HEK293 (cell line): ENCODE results near the gene MRPL44.

Experiments used
- CTCF ChIA-PET: fragments of 350-600 bp; formaldehyde crosslinking; extraction: SDS; loops from one replicate; lab custom pipeline; 2021; ENCODE audit warnings: antibody characterized with exemption; lab: Yijun Ruan, JAX
- POLR2A ChIA-PET: fragments of 300-600 bp; formaldehyde crosslinking; extraction: SDS; loops from one replicate; lab custom pipeline; 2020; ENCODE audit warnings: antibody characterized with exemption, inconsistent platforms; lab: Yijun Ruan, JAX
- H3K27ac ChIP-seq: fragments of 200-500 bp; sonication (Bioruptor generic); 2 replicates; pipeline ENCODE4 v1.5.1; 2014; ENCODE audit warnings: low read depth, low read length, control low read depth, inconsistent platforms; ENCODE audit errors: extremely low read depth
- H3K36me3 ChIP-seq, 2 experiments: fragments of 200-500 bp in 1 of 2; sonication (Bioruptor generic) in 1 of 2; 1 replicate in 1 of 2; 2 replicates in 1 of 2; pipeline ENCODE4 v1.5.1; 2014 to 2017; ENCODE audit warnings: inconsistent platforms in 2 of 2, low read length in 2 of 2; ENCODE audit not compliant: control insufficient read depth in 2 of 2, insufficient read depth in 1 of 2
- H3K4me1 ChIP-seq: fragments of 200-500 bp; sonication (Bioruptor generic); 2 replicates; pipeline ENCODE4 v1.5.1; 2014; ENCODE audit warnings: mild to moderate bottlenecking, low read length, inconsistent platforms; ENCODE audit not compliant: control insufficient read depth, insufficient read depth
- H3K4me3 ChIP-seq: 2 replicates; pipeline ENCODE4 v1.5.1; 2011; ENCODE audit warnings: low read depth, mild to moderate bottlenecking, control low read depth, low read length, moderate library complexity
- H3K9me3 ChIP-seq: fragments of 200-500 bp; sonication (Bioruptor generic); 2 replicates; pipeline ENCODE4 v1.5.1; 2014; ENCODE audit warnings: low read depth, low read length, inconsistent platforms; ENCODE audit not compliant: control insufficient read depth, insufficient read depth
- AEBP2 ChIP-seq: fragments of 450-650 bp; formaldehyde crosslinking; IDR thresholded peaks from 2 replicates; pipeline ENCODE4 v1.5.1; 2016; ENCODE audit warnings: missing biosample characterization, missing genetic modification characterization, borderline replicate concordance
- BCL11B ChIP-seq: fragments of 450-650 bp; formaldehyde crosslinking; IDR thresholded peaks from 2 replicates; pipeline ENCODE4 v1.5.1; 2016; ENCODE audit warnings: low read depth, missing biosample characterization, missing genetic modification characterization
- CTCF ChIP-seq: fragments of 450-650 bp; formaldehyde crosslinking; IDR thresholded peaks from 2 replicates; pipeline ENCODE4 v1.5.1; 2016; ENCODE audit warnings: missing biosample characterization, missing genetic modification characterization
- EGR2 ChIP-seq: fragments of 450-650 bp; formaldehyde crosslinking; IDR thresholded peaks from 2 replicates; pipeline ENCODE4 v1.5.1; 2016; ENCODE audit warnings: low read depth, missing biosample characterization, missing genetic modification characterization
- GFI1B ChIP-seq: fragments of 450-650 bp; formaldehyde crosslinking; IDR thresholded peaks from 2 replicates; pipeline ENCODE4 v1.5.1; 2016; ENCODE audit warnings: missing biosample characterization, missing genetic modification characterization
- ZBTB7A ChIP-seq: fragments of 450-650 bp; formaldehyde crosslinking; IDR thresholded peaks from 2 replicates; pipeline ENCODE4 v1.5.1; 2016; ENCODE audit warnings: low read depth, missing biosample characterization, missing genetic modification characterization
- ZFHX2 ChIP-seq: fragments of 450-650 bp; formaldehyde crosslinking; conservative IDR thresholded peaks from 2 replicates; pipeline ENCODE4 v1.5.1; 2016; ENCODE audit warnings: missing biosample characterization, missing genetic modification characterization
- ZFP69B ChIP-seq: fragments of 450-650 bp; formaldehyde crosslinking; IDR thresholded peaks from 2 replicates; pipeline ENCODE4 v1.5.1; 2016; ENCODE audit warnings: missing biosample characterization, missing genetic modification characterization
- ZNF121 ChIP-seq: fragments of 450-650 bp; formaldehyde crosslinking; IDR thresholded peaks from 2 replicates; pipeline ENCODE4 v1.5.1; 2016; ENCODE audit warnings: missing biosample characterization, missing genetic modification characterization
- ZNF155 ChIP-seq: fragments of 450-650 bp; formaldehyde crosslinking; IDR thresholded peaks from 2 replicates; pipeline ENCODE4 v1.5.1; 2016; ENCODE audit warnings: missing biosample characterization, missing genetic modification characterization
- ZNF169 ChIP-seq: fragments of 450-650 bp; formaldehyde crosslinking; IDR thresholded peaks from 2 replicates; pipeline ENCODE4 v1.5.1; 2016; ENCODE audit warnings: missing biosample characterization, missing genetic modification characterization
- ZNF335 ChIP-seq: fragments of 450-650 bp; formaldehyde crosslinking; conservative IDR thresholded peaks from 2 replicates; pipeline ENCODE4 v1.5.1; 2016; ENCODE audit warnings: missing biosample characterization, missing genetic modification characterization
- ZNF404 ChIP-seq: fragments of 450-650 bp; formaldehyde crosslinking; IDR thresholded peaks from 2 replicates; pipeline ENCODE4 v1.5.1; 2017; ENCODE audit warnings: missing biosample characterization, missing genetic modification characterization
- ZNF560 ChIP-seq: fragments of 450-650 bp; formaldehyde crosslinking; IDR thresholded peaks from 2 replicates; pipeline ENCODE4 v1.5.1; 2017; ENCODE audit warnings: missing biosample characterization, missing genetic modification characterization, borderline replicate concordance
- ZNF621 ChIP-seq: fragments of 450-650 bp; formaldehyde crosslinking; IDR thresholded peaks from 2 replicates; pipeline ENCODE4 v1.5.1; 2017; ENCODE audit warnings: missing biosample characterization, missing genetic modification characterization
- ZNF692 ChIP-seq: fragments of 450-650 bp; formaldehyde crosslinking; IDR thresholded peaks from 2 replicates; pipeline ENCODE4 v1.5.1; 2016; ENCODE audit warnings: missing biosample characterization, missing genetic modification characterization
- ZNF701 ChIP-seq: fragments of 450-650 bp; formaldehyde crosslinking; IDR thresholded peaks from 2 replicates; pipeline ENCODE4 v1.5.1; 2016; ENCODE audit warnings: missing biosample characterization, missing genetic modification characterization
- ZSCAN23 ChIP-seq: fragments of 450-650 bp; formaldehyde crosslinking; IDR thresholded peaks from 2 replicates; pipeline ENCODE4 v1.5.1; 2016; ENCODE audit warnings: missing biosample characterization, missing genetic modification characterization

MRPL44 gene

GRCh38 chr2:223932816-223933800 is 24.2 kb upstream of the MRPL44 start:
- no peak overlapping the region for H3K27ac ChIP-seq
- H3K9me3 ChIP-seq, result no peaks in the 10 kb centered on the region
- H3K4me3 ChIP-seq, result no peak overlapping the region
- ChIA-PET CTCF (interaction anchor here (0.5 kb wide), 1 partner anchor 12 kb away, joined by 4 read pairs; the partner anchor contains the start of gene WDFY1), POLR2A (no interaction called here)
- no peak for TF ChIP-seq AEBP2
- peak; percentile 24; the same call in 1 of the 2 replicates for TF ChIP-seq ZNF335
- TF ChIP-seq ZNF169 (tag by site-specific recombination), result no peak
- TF ChIP-seq ZNF701, result no peak
- TF ChIP-seq ZNF692 (tag by site-specific recombination), result peak; percentile 85
- TF ChIP-seq ZFP69B (tag by site-specific recombination), result peak; percentile 59; the same call in 1 of the 2 replicates
- peaks cover 26% of the 10 kb centered on the region for H3K4me1 ChIP-seq
- H3K36me3 ChIP-seq, result no peaks in the 10 kb centered on the region

- TF ChIP-seq ZNF692 (tag by site-specific recombination) (no peak), ZNF155 (tag by site-specific recombination) (no peak), ZNF560 (tag by site-specific recombination) (no peak), CTCF (tag by site-specific recombination) (no peak), ZNF121 (tag by site-specific recombination) (no peak), GFI1B (tag by site-specific recombination) (no peak), BCL11B (tag by site-specific recombination) (no peak), EGR2 (tag by site-specific recombination) (no peak), ZNF404 (no peak), ZSCAN23 (tag by site-specific recombination) (no peak), ZNF621 (no peak), ZFHX2 (tag by site-specific recombination) (no peak), ZBTB7A (tag by site-specific recombination) (no peak)
- CTCF ChIA-PET, result interaction anchor here (0.6 kb wide), 1 partner anchor 594 kb away, joined by 3 read pairs; no protein-coding TSS in a partner anchor
- Histone ChIP-seq H3K36me3 (no peaks in the 10 kb centered on the region), H3K4me1 (peaks cover 24% of the 10 kb centered on the region), H3K9me3 (no peaks in the 10 kb centered on the region), H3K27ac (no peak overlapping the region), H3K4me3 (no peak overlapping the region)
- POLR2A ChIA-PET, result no interaction called here
Observed at GRCh38 chr2:223934870-223935269, 22.4 kb upstream of the MRPL44 start.
